Vagina (tissue), 2 donors: ENCODE measurements around the gene NXPH2. TPM values are rescaled to one million over a fixed set of nuclear protein-coding genes. Genes with fewer than 3 reads are reported as not detected.

Experiments
- DNase-seq, 2 donors: peaks; one replicate each; pipeline ENCODE4 v3.0.0-alpha.2; 2017; ENCODE audit errors: extremely low spot score in 2 of 2
- H3K27ac ChIP-seq: fragments of 200-600 bp; sonication (generic); one replicate; pipeline ENCODE4 v1.5.1; 2019
- H3K27me3 ChIP-seq: fragments of 200-600 bp; sonication (generic); one replicate; pipeline ENCODE4 v1.5.1; 2019
- H3K36me3 ChIP-seq, 2 donors: fragments of 200-600 bp; sonication (generic); one replicate each; pipeline ENCODE4 v1.5.1; 2017 to 2019
- H3K4me1 ChIP-seq: fragments of 200-600 bp; sonication (generic); one replicate; pipeline ENCODE4 v1.5.1; 2019
- H3K4me3 ChIP-seq, 2 donors: fragments of 200-600 bp; sonication (generic); 1 replicate in 1 of 2; 2 replicates in 1 of 2; pipeline ENCODE4 v1.5.1; 2016 to 2019
- H3K9me3 ChIP-seq: fragments of 200-600 bp; sonication (generic); one replicate; pipeline ENCODE4 v1.5.1; 2019
- POLR2A ChIP-seq, 2 donors: fragments of 450-650 bp; IDR thresholded peaks; one replicate each; pipeline ENCODE4 v1.6.1; 2017; ENCODE audit warnings: antibody characterized with exemption in 2 of 2, mild to moderate bottlenecking in 2 of 2, moderate library complexity in 2 of 2
- POLR2AphosphoS5 ChIP-seq, 2 donors: sonication (generic); formaldehyde crosslinking; IDR thresholded peaks; one replicate each; pipeline ENCODE4 v1.9.0; 2017; ENCODE audit warnings: antibody characterized with exemption in 2 of 2, mild to moderate bottlenecking in 2 of 2, low read depth in 1 of 2; ENCODE audit not compliant: insufficient read depth in 1 of 2
- intact Hi-C: fragments of 100-400 bp; cut with DNase I; formaldehyde crosslinking; loops from one replicate; pipeline ENCODE4 v1.15.1; 2023
- total RNA-seq: library from RNA; depleted of rRNA; stranded (reverse); fragments of >200 nt; gene quantifications from one replicate; pipeline ENCODE4 v1.2.3, GENCODE V29; 2016
- TF ChIP-seq, protein P1 (sequence below), 3 experiments: fragments of 450-650 bp in 2 of 3; fragments of 200-600 bp in 1 of 3; sonication (generic) in 1 of 3; IDR thresholded peaks; one replicate each; pipeline ENCODE4 v1.5.1; 2017 to 2019; ENCODE audit warnings: antibody characterized with exemption in 3 of 3, mild to moderate bottlenecking in 2 of 3, moderate library complexity in 2 of 3

Gene NXPH2
- total RNA-seq, 1 donor from 2014 or later: not detected

DNA sequence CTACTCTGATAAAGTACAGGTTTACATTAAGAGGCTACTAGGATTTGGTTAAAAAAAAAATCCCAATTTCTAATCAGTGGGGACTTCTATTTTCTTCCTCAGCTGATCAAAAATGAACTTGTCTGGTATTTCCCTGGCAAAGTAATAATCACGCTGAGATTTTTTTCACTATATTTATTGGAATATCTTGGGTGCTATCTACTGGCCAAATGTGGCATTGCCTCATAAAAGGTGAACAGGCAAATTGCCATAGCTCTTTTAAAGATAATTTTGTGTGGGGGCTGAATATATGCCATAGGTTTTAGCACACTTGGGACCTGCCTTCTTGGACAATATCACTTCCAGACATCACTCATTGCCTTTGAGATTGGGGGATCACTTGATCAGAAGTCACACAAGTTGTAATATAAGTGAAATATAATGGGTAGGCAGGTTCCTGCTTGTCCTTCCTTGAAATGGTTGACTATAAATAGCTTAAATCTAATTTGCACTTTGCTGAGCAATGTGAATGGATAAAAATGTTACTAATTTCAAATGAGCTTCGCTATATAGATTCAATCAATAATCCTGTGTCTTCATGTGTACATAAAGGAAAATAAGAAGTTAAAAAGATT, 7.0 kb upstream of the NXPH2 start:
- H3K36me3 ChIP-seq: no peaks in the 10 kb centered on the region
- H3K4me1 ChIP-seq: no peaks in the 10 kb centered on the region
- no peak overlapping the region for H3K27ac ChIP-seq
- TF ChIP-seq POLR2AphosphoS5 (IDR thresholded peaks at IDR 0.05; ENCODE audit: insufficient read depth in 1 of 2, low read depth in 1 of 2): no peak
- TF ChIP-seq POLR2A (IDR thresholded peaks at IDR 0.05): no peak
- TF ChIP-seq, protein P1, sequence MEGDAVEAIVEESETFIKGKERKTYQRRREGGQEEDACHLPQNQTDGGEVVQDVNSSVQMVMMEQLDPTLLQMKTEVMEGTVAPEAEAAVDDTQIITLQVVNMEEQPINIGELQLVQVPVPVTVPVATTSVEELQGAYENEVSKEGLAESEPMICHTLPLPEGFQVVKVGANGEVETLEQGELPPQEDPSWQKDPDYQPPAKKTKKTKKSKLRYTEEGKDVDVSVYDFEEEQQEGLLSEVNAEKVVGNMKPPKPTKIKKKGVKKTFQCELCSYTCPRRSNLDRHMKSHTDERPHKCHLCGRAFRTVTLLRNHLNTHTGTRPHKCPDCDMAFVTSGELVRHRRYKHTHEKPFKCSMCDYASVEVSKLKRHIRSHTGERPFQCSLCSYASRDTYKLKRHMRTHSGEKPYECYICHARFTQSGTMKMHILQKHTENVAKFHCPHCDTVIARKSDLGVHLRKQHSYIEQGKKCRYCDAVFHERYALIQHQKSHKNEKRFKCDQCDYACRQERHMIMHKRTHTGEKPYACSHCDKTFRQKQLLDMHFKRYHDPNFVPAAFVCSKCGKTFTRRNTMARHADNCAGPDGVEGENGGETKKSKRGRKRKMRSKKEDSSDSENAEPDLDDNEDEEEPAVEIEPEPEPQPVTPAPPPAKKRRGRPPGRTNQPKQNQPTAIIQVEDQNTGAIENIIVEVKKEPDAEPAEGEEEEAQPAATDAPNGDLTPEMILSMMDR (IDR thresholded peaks at IDR 0.05): peak in 2 of 3 experiments; percentile 27 to 50
- DNase-seq: no peak
- no peaks in the 10 kb centered on the region for H3K27me3 ChIP-seq
- H3K4me3 ChIP-seq: no peak overlapping the region
- H3K9me3 ChIP-seq: no peaks in the 10 kb centered on the region
- intact Hi-C loops: no loop called here

DNA sequence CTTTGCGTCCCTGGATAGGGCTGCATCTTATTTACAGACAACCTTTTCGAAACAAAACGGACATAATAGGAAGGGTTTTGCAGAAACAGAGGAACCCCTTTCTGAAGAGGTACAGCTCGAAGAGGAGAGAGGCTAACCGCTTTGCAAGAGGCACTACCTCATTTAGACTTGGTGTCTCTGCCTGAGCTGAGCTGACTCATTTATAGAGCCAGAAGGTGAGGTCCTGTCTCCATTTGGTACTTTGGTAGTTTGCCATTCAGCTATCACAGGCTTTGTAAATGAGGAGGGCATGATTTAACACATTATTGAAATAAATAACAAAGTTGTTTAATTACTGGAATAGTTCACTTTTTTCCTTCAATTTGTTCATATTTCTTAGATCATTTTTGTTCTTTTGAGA, 2.2 kb upstream of the NXPH2 start:
- intact Hi-C loops: no loop called here
- no peaks in the 10 kb centered on the region for H3K9me3 ChIP-seq
- H3K36me3 ChIP-seq: no peaks in the 10 kb centered on the region
- no peak overlapping the region for H3K27ac ChIP-seq
- no peak overlapping the region for H3K4me3 ChIP-seq
- no peaks in the 10 kb centered on the region for H3K27me3 ChIP-seq
- DNase-seq: no peak
- TF ChIP-seq POLR2AphosphoS5 (IDR thresholded peaks at IDR 0.05; ENCODE audit: insufficient read depth in 1 of 2, low read depth in 1 of 2): no peak
- TF ChIP-seq POLR2A (IDR thresholded peaks at IDR 0.05): no peak
- TF ChIP-seq, protein P1 (IDR thresholded peaks at IDR 0.05): no peak
- H3K4me1 ChIP-seq: peaks cover 10% of the 10 kb centered on the region

DNA sequence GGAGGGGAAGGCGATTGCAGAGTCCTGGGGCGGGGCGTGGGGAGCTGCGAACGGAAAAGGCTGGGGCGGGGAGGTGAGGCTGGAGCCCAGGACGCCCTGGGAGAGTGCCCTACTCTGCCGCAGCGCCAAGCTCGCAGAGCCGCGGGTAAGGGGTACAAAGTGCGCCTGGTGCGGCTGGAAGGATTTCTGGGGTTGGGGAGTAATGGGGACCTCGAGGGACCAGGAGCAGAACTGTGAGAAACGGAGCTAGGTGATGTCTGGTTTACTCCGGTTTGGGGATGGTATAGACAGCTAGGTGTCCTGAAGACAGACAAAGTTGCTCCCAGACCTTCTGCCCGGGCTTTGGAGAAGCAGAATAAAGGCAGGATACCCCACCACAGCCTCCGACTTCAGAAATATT, 718 bp upstream of the NXPH2 start:
- Histone ChIP-seq H3K4me3 (no peak overlapping the region), H3K27me3 (no peaks in the 10 kb centered on the region)

DNA sequence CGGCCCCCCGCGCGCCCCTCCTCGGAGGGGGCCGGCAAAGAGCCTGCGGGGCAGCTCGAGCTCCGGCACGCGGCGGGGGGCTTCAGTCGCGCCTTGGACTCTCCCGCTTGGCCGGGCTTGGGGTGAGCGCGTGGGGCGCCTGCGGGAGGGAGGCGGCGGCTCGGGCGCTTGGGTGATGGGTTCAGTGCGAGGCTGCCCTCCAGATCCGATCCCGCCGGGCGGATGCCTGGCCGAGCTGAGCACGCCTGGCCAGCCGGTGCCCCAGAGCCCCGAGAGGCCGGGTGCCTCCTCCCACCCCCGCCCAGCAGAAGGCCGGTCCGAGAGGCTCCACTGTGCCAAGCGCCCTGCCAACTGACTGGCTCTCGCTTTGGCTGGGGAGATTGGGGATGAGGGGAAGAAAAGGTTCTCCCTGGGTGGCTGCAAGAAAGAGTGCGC, 273 bp upstream of the NXPH2 start:
- H3K4me1 ChIP-seq: peaks cover 10% of the 10 kb centered on the region
- intact Hi-C loops: no loop called here

More for the DNA sequence above, 718 bp upstream of the NXPH2 start:
- no peak for DNase-seq
- TF ChIP-seq, protein P1 (IDR thresholded peaks at IDR 0.05): no peak
- TF ChIP-seq POLR2A (IDR thresholded peaks at IDR 0.05) (no peak), POLR2AphosphoS5 (IDR thresholded peaks at IDR 0.05; ENCODE audit: insufficient read depth in 1 of 2, low read depth in 1 of 2) (no peak)
- H3K9me3 ChIP-seq: no peaks in the 10 kb centered on the region
- no peaks in the 10 kb centered on the region for H3K36me3 ChIP-seq
- intact Hi-C loops: no loop called here
- H3K4me1 ChIP-seq: peaks cover 10% of the 10 kb centered on the region
- H3K27ac ChIP-seq: no peak overlapping the region

DNA sequence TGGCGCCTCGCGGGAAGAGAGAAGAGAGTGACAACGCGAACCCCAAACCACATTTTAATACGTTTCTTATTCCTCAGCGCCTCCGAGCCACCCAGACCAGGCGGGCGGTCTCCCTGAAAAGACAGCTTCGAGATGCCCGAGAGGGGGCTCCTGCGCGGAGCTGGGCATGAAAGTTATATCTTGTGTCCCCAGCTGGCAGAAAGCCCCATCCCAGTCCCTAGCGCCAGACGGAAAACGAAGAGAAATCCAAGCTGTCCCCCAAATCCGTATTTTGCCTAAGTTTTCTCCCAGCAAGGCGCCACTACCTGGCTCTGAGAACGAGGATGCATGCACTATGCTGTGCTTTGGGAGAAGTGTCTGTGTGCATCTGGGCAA, 797 bp downstream of the NXPH2 start:
- Histone ChIP-seq H3K9me3 (no peaks in the 10 kb centered on the region), H3K27me3 (no peaks in the 10 kb centered on the region), H3K4me1 (peaks cover 10% of the 10 kb centered on the region), H3K4me3 (peak overlapping the region in 1 of 2 donors; percentile 32), H3K27ac (no peak overlapping the region), H3K36me3 (no peaks in the 10 kb centered on the region)
- TF ChIP-seq, protein P1 (IDR thresholded peaks at IDR 0.05): no peak
- TF ChIP-seq POLR2AphosphoS5 (IDR thresholded peaks at IDR 0.05; ENCODE audit: insufficient read depth in 1 of 2, low read depth in 1 of 2) (no peak), POLR2A (IDR thresholded peaks at IDR 0.05) (no peak)
- intact Hi-C loops: no loop called here
- no peak for DNase-seq

More for the DNA sequence above, 273 bp upstream of the NXPH2 start:
- DNase-seq: no peak
- Histone ChIP-seq H3K4me3 (peak overlapping the region; percentile 10 to 32), H3K27ac (no peak overlapping the region), H3K36me3 (no peaks in the 10 kb centered on the region), H3K27me3 (no peaks in the 10 kb centered on the region), H3K9me3 (no peaks in the 10 kb centered on the region)
- TF ChIP-seq, protein P1 (IDR thresholded peaks at IDR 0.05): no peak
- TF ChIP-seq POLR2A (IDR thresholded peaks at IDR 0.05) (no peak), POLR2AphosphoS5 (IDR thresholded peaks at IDR 0.05; ENCODE audit: insufficient read depth in 1 of 2, low read depth in 1 of 2) (no peak)
